ENCODE results near the gene MAST4. TPM values are rescaled to one million over a fixed set of nuclear protein-coding genes. Genes with fewer than 3 reads are reported as not detected.

Gene MAST4
- total and polyA plus RNA-seq, 2 of the 8 experiments (the other 6 are each of a cell fraction or from before 2014, with no cell fraction given) = 1.5 to 2.6 TPM

DNA sequence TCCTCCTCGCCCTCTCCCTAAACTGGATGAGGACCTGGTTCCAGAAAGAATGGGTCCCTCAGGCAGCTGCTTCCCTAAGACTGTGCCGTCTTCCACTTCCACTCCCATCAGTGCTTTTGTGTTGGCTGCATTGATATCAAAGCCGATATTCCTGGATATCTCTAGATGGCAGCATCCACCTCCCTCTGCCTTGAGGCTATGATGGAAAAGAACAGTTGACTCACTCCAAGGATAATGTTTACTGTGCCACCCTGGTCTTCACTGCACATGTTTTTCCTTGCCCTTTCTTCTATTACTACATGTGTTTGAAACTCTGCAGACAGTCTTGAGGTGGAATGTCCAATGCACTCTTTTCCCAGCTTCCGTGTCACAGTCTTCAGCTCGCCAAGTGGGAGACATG is 211.6 kb downstream of the MAST4 start:
- H3K79me1 ChIP-seq (ENCODE audit: low read depth, low read length) = no peaks in the 10 kb centered on the region
- H3K23ac ChIP-seq (ENCODE audit: insufficient read length) = no peak overlapping the region
- no peak overlapping the region for H3K56ac ChIP-seq (replicated peaks; ENCODE audit: insufficient read length, low read depth, low read length)
- no peaks in the 10 kb centered on the region for H3K79me2 ChIP-seq (ENCODE audit: control insufficient read depth in 1 of 2, insufficient read depth in 2 of 2, low read length in 2 of 2)
- no peak overlapping the region for H3K9ac ChIP-seq (replicated peaks in 1 of 4; ENCODE audit: extremely low read depth in 1 of 4, low read depth in 3 of 4, low read length in 3 of 4)
- CTCF ChIA-PET (ENCODE audit: partially characterized antibody) = interaction anchor here (0.6 to 0.9 kb wide), 4 partner anchors 10 to 170 kb away, joined by 3 to 4 read pairs (median 4); no protein-coding TSS in a partner anchor
- no peak overlapping the region for H3K4me2 ChIP-seq (ENCODE audit: insufficient read depth in 1 of 2, low read depth in 2 of 2, low read length in 2 of 2)
- H2BK12ac ChIP-seq (ENCODE audit: low read depth, low read length) = no peak overlapping the region
- H4K91ac ChIP-seq (replicated peaks; ENCODE audit: insufficient read length, low read length) = no peak overlapping the region
- no peak overlapping the region for H3K27ac ChIP-seq (ENCODE audit: low read depth, low read length)
- H3K36me3 ChIP-seq (ENCODE audit: control insufficient read depth in 2 of 4, insufficient read depth in 4 of 4, low read length in 3 of 4) = no peaks in the 10 kb centered on the region; a peak in 1 of 8 replicates
- H4K5ac ChIP-seq (ENCODE audit: insufficient read length, low read depth, low read length) = no peak overlapping the region
- H2AK5ac ChIP-seq (ENCODE audit: low read depth, low read length) = no peak overlapping the region
- peaks cover 0 to 4% (median 0%) of the 10 kb centered on the region in 4 experiments; a peak in 1 of 7 replicates for H3K4me1 ChIP-seq (replicated peaks in 1 of 4; ENCODE audit: control insufficient read depth in 3 of 4, insufficient read depth in 4 of 4, low read length in 3 of 4)
- WGBS, 2 experiments (ENCODE audit: extremely low coverage in 1 of 2, insufficient coverage in 1 of 2, insufficient read length in 1 of 2, insufficient replicate concordance in 2 of 2, low coverage in 1 of 2, low lambda C conversion rate in 2 of 2, missing lambda C conversion rate in 1 of 2) = 88% methylated on average over 5 of the region's 5 CpGs; no CpG with 5 or more reads in 1 of the 2 experiments
- no peaks in the 10 kb centered on the region for H3K23me2 ChIP-seq (ENCODE audit: low read depth, low read length)
- POLR2A ChIA-PET (ENCODE audit: partially characterized antibody) = no interaction called here
- no peak overlapping the region for H2AFZ ChIP-seq (ENCODE audit: low read length)
- no peak overlapping the region for H3K18ac ChIP-seq (ENCODE audit: extremely low read depth, low read length)
- H3K4me3 ChIP-seq (ENCODE audit: extremely low read depth in 1 of 4, insufficient read depth in 2 of 4, low read depth in 3 of 4, low read length in 4 of 4) = no peak overlapping the region
- H3K4ac ChIP-seq (replicated peaks; ENCODE audit: insufficient read length, low read depth, low read length) = no peak overlapping the region
- DNase-seq (ENCODE audit: low read depth in 1 of 2, low spot score in 2 of 2) = no peak
- no peak overlapping the region for H2BK15ac ChIP-seq (ENCODE audit: low read length)
- H3K27me3 ChIP-seq (replicated peaks in 1 of 4; ENCODE audit: control insufficient read depth in 3 of 4, extremely low read depth in 1 of 4, insufficient read depth in 3 of 4, low read length in 3 of 4) = no peaks in the 10 kb centered on the region
- peak; percentile 68 to 70 for TF ChIP-seq RAD21 (IDR thresholded peaks at IDR 0.05 in 1 of 2, conservative IDR thresholded peaks at IDR 0.05 in 1 of 2; ENCODE audit: low read depth in 2 of 2, low read length in 2 of 2)
- TF ChIP-seq ZNF274 (IDR thresholded peaks at IDR 0.05; ENCODE audit: borderline replicate concordance, extremely low read depth, low read length) = no peak
- TF ChIP-seq, protein P1, sequence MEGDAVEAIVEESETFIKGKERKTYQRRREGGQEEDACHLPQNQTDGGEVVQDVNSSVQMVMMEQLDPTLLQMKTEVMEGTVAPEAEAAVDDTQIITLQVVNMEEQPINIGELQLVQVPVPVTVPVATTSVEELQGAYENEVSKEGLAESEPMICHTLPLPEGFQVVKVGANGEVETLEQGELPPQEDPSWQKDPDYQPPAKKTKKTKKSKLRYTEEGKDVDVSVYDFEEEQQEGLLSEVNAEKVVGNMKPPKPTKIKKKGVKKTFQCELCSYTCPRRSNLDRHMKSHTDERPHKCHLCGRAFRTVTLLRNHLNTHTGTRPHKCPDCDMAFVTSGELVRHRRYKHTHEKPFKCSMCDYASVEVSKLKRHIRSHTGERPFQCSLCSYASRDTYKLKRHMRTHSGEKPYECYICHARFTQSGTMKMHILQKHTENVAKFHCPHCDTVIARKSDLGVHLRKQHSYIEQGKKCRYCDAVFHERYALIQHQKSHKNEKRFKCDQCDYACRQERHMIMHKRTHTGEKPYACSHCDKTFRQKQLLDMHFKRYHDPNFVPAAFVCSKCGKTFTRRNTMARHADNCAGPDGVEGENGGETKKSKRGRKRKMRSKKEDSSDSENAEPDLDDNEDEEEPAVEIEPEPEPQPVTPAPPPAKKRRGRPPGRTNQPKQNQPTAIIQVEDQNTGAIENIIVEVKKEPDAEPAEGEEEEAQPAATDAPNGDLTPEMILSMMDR (IDR thresholded peaks at IDR 0.05; ENCODE audit: control extremely low read depth in 1 of 3, insufficient read depth in 1 of 3, low read depth in 1 of 3, low read length in 3 of 3) = peak in 2 of 3 experiments; percentile 37 to 47; a peak in 3 of 4 replicates
- H4K20me1 ChIP-seq (replicated peaks in 1 of 2; ENCODE audit: control insufficient read depth in 1 of 2, insufficient read depth in 2 of 2, low read length in 2 of 2) = no peaks in the 10 kb centered on the region
- no peaks in the 10 kb centered on the region for H3K9me3 ChIP-seq (ENCODE audit: insufficient read depth in 2 of 2, low read depth in 1 of 2, low read length in 1 of 2)
- no peak overlapping the region for H4K8ac ChIP-seq (ENCODE audit: extremely low read depth, insufficient read depth, low read length)
- FAIRE-seq = no peak
- no peak overlapping the region for H2BK20ac ChIP-seq (ENCODE audit: low read length)
- no peak overlapping the region for H2BK5ac ChIP-seq (ENCODE audit: low read depth, low read length)
- H3K14ac ChIP-seq (ENCODE audit: insufficient read length) = no peak overlapping the region
- H2BK120ac ChIP-seq (replicated peaks; ENCODE audit: low read depth, low read length) = no peak overlapping the region

Measured in H1 (cell line).